NCI-H2227 (cell line): ENCODE data around the gene VAT1.
"Not testable (repeated sequence)": the region's sequence is repeated elsewhere in the genome, so short reads cannot be mapped to it uniquely, and the experiment has no call there.

Experiments used
- DNase-seq: peaks from one replicate; lab custom pipeline; 2025; ENCODE audit not compliant: unreplicated experiment; lab: John Stamatoyannopoulos, UW

The VAT1 gene

DNA sequence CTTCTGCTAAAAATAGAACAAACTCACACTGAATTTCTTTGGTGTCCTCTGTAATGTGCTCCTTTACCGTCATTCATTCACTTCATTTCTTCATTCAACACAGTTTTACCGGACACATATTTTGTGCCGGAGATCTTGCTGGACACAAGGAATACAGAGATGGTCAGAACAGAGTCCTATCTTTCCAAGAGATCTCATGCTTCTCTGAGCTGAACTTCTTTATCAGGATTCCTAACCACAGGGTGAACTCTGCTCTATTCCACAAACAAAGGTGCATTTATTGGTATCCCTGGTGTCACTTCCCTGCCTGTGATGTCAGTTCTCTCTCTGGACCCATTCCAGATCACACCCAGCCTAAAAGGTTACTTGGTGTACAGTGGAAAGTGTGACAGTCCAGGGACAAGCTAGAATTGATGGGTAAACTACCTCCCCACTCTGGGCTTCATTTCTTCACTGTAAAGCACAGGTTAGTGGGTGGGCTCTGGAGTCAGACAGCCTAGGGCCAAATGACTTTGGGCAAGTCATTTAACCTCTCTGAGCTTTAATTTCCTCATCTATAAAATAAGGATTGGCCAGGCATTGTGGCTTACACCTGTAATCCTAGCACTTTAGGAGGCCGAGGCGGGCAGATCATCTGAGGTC, 11.4 kb downstream of the VAT1 start:
- DNase-seq: no peak

DNA sequence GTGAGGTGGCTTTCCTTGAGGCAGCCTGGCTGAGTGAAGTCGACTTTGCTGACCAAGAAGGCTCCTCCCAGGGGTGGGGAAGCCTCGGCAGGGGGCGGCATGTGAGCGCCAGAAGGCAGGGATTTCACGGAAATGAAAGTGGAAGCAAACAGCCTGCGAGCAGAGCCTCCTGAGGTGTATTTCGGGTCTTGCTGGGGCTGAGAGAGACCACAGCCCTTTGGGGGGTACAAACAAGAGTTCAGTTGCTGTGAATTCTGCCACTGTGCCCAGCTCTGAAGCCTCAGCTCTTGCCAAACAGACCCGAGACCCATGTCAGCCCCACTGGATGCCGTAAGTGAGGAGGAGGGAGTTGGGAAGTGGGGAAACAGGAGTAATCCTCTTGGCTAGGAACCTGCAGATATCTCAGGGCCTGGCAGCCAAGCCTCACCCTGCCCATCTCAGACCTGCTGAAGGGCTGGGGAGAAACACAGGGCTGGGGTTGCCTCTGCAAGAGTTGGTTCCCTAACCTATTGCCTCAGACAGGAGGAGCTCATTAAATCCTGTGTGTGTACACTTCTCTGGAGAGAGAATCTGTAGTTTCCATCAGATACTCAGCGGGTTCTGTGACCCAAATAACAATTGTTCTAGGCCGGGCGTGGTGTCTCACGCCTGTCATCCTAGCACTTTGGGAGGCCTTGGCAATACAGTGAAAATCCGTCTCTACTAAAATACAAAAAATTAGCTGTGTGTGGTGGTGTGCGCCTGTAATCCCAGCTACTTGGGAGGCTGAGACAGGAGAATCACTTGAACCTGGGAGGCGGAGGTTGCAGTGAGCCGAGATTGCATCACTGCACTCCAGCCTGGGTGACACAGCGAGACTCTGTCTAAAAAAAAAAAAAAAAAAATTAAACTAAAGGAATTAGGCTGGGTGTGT, 15.3 kb downstream of the VAT1 start, which contains the start of gene IFI35:
IFI35 (plus strand) TSS at position 146 of the 913 bp plus-strand sequence; CDS start at position 310, 164 bp downstream.
- DNase-seq: peak; percentile 82

DNA sequence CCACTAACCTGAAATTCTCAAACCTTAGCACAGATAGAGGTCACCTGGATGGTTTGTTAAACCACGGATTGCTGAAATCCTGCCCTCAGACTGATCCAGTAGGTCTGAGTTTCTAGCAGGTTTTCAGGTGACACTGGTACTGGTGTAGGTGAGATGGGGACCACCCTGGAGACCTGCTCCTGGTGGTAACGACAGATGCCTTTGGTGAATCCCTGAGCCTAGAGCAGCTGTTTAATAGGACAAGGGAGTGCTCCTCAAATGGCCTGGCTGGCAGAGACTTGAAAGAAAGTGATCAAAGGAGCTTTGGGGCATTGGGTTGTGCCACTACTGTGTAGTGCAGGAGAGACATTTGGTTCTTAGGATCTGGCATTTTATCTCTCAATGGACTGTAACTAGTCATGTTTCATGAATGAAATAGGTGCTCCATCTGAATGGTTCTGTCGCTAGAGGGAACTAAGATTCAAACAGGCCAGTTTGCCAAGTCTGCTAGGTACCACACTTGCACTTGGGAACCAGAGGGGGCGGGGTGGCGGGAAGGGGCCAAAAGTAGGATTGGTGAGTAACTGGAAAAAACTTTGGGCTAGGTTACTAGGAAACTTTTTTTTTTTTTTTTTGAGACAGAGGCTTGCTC, 18.5 kb downstream of the VAT1 start:
- no peak for DNase-seq

DNA sequence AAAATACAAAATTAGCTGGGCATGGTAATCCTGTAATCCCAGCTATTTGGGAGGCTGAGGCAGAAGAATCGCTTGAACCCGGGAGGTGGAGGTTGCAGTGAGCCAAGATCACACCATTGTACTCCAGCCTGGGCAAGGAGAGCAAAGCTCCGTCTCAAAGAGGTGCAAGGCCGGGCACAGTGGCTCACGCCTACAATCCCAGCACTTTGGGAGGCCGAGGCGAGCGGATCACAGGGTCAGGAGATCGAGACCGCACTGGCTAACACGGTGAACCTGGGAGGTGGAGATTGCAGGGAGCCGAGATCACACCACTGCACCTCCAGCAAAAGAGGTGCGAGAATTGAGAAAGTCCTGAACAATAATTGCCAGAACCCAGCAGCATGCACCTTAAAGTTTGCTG, 21.3 kb downstream of the VAT1 start:
- DNase-seq: not testable (repeated sequence)

DNA sequence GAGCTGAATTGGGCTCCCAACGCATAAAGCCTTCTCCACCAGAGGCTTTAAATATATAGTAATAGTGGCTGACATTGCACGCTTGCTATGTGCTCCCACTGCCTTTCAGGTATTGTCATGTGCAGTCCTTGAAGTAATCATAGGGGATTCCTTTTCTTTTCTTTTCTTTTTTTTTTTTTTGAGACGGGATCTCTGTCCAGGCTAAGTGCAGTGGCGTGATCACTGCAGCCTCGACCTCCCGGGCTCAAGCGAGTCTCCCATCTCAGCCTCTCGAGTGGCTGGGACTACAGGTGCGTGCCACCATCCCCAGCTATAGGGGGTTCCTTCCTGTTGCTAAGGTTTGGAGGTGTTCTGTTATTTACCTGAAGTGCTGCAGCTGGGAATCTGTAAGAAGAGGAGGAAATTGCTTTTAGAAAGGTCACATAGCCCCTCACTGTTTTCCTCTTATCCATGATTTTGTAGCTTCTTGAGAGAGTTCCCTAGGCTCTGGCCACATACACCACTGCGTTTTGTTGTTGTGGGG, 23.1 kb downstream of the VAT1 start:
- no peak for DNase-seq

DNA sequence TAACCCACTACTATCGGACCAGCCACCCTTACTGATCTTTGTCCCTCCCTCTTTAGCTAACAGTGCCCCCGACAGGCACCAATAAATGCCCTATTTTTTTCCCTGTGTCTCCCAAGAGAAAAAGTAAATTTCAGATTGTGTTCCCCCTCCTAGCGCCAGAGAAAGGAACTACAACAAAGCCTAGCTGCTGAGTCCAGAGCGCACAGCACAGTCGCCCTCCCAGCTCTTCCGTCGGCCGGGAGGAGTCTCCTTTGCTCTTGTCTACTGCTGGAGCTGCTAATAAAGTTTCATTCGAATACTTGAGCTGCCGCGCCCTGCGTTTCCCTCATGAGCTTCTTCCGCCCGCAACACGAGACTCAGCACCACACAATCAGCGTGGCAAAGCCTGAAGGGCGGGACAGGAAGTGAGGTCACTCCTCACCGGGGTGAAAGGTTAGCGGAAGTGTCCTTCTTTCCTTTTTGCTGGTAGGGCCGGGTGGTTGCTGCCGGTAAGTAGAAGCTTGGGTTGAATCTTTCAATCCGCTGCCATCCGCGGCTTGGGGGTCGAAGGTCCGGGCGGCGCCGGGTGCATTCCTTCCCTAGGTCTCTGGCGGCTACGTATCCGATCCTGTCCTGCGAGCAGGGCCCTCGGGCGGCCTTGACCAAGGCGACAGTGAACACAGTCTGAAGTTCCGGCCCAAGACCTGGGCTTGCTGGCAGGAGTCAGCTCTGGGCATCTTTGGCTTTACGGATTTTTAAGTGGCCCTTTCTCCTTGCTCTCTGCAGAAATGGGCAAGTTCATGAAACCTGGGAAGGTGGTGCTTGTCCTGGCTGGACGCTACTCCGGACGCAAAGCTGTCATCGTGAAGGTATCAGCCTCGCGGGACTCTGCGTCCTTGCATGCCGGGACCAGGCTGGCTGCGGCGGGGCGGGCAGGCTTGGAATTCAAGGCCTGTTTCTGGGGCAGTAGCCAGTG, 23.9 kb downstream of the VAT1 start, which contains the start of gene RPL27:
RPL27 (plus strand) TSS at position 436 of the 955 bp plus-strand sequence; CDS start at position 768, 332 bp downstream.
- DNase-seq: peak; percentile 99

DNA sequence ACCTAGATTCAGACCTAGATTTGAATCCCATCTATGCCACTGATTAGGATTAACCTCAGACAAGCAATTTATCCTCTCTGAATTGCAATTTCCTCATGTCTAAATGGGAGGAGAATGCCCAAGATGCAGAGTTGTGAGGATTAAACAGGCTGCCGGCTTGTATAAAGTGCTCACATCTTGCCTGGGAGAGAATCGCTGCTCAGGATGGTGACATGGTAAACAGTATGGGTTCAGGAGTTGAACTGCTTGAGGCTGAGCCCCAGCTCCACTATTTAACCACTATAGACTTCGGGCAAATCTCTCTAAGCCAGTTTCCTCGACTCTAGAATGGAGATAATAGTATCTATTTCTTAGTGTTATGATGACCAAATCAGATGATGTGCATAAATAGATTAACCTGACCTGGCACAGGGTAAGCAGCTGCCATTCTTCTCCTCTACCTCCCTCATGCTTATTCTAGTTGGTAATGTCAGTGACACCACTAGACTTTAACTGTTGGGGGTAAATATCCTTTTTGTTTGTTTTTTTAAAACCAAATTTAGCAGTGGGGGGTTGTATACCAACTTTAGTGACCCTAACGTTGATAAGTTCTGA, 24.7 kb downstream of the VAT1 start:
- DNase-seq: no peak

DNA sequence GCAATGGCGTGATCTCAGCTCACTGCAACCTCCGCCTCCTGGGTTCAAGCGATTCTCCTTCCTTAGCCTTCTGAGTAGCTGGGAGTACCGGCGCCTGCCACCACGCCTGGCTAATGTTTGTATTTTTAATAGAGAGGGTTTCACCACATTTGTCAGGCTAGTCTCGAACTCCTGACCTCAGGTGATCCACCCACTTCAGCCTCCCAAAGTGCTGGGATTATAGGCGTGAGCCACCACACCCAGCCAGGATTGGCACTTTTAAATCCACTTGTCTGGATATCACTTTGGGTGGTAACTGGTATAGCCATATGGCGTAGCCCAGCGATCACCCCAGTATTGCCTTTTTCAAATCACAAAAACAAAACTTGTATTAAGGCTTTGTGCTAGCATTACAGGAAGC, 28.3 kb downstream of the VAT1 start:
- not testable (repeated sequence) for DNase-seq

DNA sequence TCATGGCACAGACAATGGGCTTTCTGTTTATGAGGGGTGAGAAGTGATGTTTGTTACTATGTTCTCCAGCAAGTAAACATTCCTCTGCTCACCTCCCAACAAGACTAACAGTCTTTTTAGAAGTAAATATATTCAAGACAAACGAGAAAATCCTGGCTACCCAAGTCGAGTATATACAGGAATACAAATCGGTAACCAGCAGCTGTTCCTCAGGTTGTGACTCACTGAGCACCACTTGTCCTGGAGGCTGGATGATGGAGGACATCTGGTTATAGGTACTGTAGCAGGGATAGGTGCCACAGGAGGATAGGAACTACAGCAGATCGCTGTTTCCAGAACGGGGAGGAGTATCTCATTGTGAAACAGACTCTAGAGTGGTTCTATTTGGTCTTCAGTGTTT, 29.3 kb downstream of the VAT1 start:
- DNase-seq: no peak

DNA sequence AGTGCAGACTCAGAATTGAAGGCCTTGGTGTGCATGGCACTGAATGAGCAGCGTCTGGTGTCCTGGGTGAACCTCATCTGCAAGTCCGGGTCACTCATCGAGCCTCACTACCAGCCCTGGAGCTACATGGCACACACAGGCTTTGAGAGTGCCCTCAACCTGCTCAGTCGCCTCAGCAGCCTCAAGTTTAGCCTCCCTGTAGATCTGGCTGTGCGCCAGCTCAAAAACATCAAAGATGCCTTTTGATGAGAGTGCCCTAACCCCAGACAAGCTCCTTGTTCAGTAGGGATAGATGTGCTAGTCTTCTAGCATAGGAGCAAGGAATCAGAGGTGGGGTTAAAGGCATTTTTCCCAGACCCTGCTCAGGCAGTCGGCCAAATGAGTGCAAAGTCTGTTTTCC, 30.7 kb downstream of the VAT1 start:
- DNase-seq: no peak

DNA sequence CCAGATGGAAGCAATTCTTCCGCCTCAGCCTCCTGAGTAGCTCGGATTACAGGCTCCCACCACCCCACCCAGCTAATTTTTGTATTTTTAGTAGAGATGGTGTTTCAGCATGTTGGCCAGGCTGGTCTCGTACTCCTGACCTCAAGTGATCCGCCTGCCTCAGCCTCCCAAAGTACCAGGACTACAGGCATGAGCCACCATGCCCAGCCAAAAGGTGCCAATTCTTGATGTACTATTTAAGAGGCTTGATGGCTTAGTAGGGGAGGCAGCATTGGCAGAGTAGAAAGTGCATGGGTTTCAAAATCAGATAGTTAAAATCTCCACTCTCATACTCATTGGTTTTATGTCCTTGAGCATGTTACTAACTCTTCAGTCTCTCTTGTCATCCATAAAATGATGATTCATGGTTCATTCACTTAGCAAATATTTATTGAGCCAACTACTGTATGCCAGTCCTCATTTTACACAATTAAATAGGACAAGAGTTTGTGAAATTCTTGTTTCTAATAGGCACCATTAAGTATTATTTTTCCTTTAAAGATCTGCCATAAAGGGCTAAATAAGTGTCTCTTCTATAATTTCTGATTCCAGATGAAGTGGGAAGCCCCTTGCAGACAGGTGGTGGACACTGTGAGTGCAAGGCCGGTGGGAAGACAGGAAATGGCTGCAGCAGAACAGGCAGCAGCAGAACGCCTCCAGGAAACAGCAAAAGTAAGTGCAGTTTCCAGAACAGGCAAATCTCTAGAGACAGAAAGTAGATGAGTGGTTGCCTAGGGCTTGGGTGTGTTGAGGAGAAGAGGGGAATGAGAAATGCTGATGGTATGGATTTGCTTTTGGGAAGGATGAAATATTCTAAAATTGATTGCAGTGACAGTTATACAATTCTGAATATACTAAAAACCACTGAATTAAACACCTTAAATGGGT, 32.2 kb downstream of the VAT1 start:
- DNase-seq: no peak

DNA sequence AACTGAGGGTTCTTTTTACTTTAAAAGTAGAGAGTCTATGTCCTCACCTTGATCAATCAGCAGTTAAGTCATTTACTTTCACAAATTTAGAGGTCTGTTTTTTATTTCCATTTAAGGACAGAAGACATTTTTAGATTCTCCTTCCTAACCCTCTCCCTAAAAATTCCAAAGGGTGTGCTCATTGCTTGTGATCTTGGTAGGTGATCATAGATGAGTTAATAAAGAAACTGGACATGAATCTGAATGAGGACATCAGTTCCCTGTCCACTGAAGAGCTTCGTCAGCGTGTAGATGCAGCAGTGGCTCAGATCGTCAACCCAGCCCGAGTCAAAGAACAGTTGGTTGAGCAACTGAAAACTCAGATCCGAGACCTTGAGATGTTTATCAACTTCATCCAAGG, 33.0 kb downstream of the VAT1 start:
- no peak for DNase-seq

DNA sequence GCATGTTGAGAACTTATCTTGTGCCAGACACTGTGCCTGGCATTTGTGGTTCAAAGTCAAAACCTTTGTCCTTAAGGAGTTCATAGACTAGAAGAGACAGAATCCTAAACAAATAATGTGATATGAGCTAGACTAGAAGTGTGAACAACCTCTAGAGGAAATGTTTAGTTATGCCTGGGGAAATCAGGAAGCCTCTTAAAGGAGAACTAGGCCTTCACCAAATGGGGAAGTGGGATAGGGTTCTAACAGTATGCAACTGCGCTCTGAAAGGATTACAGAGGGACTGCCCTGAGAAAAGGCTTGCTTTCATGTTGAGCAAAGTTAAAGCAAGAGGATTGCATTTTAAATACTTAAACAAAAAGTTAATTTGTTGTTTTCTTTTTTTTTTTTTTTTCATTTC, 37.0 kb downstream of the VAT1 start:
- DNase-seq: no peak

DNA sequence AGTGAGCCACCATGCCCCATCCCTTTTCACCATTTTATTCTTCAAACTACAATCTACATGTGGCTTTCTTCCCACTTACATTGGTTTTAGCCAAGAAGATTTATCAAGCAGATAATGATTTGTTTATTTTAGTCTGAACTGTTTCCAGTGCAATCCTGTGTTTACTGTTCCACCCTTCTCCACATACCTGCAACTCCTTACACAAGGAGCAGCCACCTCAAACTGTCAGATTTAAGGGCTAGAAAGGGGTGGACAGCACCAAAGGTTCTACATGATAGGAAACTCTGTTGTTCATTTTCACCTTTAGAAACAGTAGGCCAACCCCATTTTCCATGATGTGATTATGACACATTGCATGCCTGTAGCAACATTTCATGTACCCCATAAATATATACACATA, 39.9 kb downstream of the VAT1 start:
- no peak for DNase-seq

DNA sequence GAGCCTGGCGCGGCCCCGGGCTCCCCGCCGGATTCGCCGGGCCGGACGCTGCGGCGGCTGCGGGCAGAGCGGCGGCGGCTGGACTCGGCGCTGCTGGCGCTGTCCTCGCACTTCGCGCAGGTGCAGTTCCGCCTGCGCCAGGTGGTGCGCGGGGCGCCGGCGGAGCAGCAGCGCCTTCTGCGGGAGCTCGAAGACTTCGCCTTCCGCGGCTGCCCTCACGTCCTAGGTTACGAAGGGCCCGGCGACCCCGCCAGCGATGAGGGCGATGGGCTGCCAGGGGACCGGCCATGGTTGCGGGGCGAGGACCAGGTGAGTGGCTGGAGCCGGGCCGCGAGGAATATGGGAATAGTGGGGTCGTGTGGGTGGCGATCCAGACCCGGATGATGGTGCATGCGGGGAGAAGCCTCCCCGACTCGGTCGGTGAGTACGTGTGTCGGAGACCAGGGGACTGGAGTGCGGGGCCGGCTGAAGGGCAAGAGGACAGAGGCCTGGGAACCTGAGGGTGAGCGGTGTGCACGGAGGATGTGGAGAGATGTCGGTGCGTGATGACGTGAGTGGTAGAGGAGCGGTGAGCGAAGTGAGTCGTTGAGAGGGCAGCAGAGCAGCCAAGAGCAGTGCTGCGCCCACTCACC, 41.3 kb downstream of the VAT1 start:
- peak; percentile 61 for DNase-seq

DNA sequence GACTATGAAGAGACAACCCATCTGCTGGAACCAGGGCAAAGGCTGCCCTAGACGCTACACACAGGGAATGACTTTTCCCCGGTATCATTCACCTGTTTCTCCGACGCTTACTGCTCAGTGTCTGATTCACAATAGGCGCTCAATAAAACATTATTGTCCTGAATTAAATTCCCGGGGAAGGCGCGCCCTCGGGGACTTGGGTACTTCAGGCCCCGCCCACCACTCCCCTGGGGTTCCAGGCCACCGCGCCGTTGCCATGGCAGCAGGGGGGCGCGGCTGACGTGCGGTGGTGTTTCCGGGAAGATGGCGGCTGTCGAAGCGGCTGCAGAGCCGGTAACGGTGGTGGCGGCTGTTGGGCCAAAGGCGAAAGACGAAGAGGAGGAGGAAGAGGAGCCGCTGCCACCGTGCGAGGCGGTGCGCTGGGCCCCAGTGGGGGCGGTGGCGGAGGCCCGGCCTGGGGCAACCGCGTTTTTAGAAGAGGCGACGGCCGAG, 41.9 kb downstream of the VAT1 start, which contains the start of gene RUNDC1:
RUNDC1 (plus strand) TSS at position 292 of the 492 bp plus-strand sequence; CDS start at position 304, 12 bp downstream.
- DNase-seq: peak; percentile 95

DNA sequence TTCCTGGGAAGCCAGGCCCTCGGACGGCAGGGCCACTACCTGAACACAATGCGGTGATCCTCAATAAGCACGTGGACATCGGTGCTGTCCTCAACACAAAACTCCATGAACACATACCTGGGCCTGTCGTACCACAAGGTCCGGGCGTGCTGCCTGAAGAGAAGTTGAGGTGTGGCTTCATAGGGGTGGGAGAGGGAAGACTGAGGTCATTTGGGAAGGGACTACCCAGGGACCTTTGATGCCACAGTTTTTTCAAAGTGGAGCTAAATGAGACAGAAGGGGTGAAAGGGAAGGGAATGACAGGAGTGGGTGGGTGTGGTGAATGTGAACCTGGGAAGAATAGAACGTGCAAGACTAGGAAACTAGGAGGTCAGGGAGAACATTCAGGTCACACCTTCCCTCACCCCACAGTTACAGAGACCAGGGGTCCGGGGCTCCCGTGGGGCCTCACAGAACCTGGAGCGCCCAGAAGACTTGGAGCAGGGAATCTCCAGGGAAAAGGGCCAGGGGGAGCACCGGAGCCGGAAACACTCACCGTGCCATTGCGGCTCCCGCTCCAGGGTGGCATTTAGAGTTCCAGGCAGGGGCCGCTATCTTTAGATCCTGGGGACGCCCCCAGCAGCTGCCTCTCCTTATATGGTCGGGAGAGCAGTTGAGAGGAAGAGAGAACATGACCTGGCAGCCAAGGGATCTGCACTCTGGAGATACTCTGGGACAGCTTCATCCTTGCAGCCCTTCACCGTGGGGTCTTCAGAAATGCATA, 42.5 kb downstream of the VAT1 start, which contains the start of gene PTGES3L:
PTGES3L (minus strand) TSS at position 570 of the 763 bp plus-strand sequence; CDS start at position 543, 27 bp downstream.
- peak; percentile 80 for DNase-seq
